Measurements from ENCODE around the gene NTHL1. TPM values are rescaled to one million over a fixed set of nuclear protein-coding genes. Genes with fewer than 3 reads are reported as not detected.

The NTHL1 gene
- total and polyA plus RNA-seq, 5 donors from 2014 or later: 15.0 to 52.7 (median 32.7) TPM

DNA sequence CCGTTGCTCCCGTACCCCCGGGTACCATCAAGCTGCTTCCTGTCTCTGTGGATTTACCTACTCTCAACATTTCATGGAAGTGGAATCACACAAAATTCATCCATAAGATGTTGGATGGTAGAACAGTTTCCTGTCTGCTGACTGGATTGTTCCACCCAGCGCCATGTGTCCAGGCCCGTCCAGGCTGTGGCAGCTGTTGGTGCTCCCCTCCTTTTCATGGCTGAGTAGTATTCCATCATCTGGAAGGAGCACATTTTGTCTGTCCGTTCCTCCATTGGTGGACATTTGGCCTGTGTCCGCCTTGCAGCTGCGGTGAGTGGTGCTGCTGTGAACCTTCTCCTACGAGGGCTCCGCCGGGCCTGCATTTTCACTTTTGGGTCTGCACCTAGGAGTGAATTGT is 18.5 kb upstream of the NTHL1 start:
- H3K9me3 Mint-ChIP-seq: no peaks in the 10 kb centered on the region
- H3K27ac Mint-ChIP-seq: no peak overlapping the region
- peaks cover 24% of the 10 kb centered on the region for H3K36me3 Mint-ChIP-seq
- H3K36me3 ChIP-seq (ENCODE audit: control insufficient read depth, insufficient read depth, low read length): peaks cover 34% of the 10 kb centered on the region
- ATAC-seq (ENCODE audit: low read depth in 2 of 2) (no peak), DNase-seq (no peak)
- no peaks in the 10 kb centered on the region for H3K27me3 ChIP-seq (ENCODE audit: control insufficient read depth, insufficient read depth, low read length)
- no peak overlapping the region for H3K4me3 Mint-ChIP-seq
- H3K4me1 Mint-ChIP-seq: no peaks in the 10 kb centered on the region
- H3K9me3 ChIP-seq (ENCODE audit: control insufficient read depth in 2 of 2, low read length in 2 of 2): no peaks in the 10 kb centered on the region
- H3K27ac ChIP-seq (ENCODE audit: insufficient read depth, low read length, poor library complexity, severe bottlenecking): no peak overlapping the region
- H3K4me1 ChIP-seq (ENCODE audit: control insufficient read depth, insufficient read depth, low read length, poor library complexity, severe bottlenecking): no peaks in the 10 kb centered on the region
- H3K27me3 Mint-ChIP-seq: no peaks in the 10 kb centered on the region
- H3K4me3 ChIP-seq (ENCODE audit: low read depth, low read length): no peak overlapping the region

- Histone ChIP-seq H3K4me3 (ENCODE audit: low read depth, low read length) (no peak overlapping the region), H3K27me3 (ENCODE audit: control insufficient read depth, insufficient read depth, low read length) (no peaks in the 10 kb centered on the region), H3K27ac (ENCODE audit: insufficient read depth, low read length, poor library complexity, severe bottlenecking) (no peak overlapping the region), H3K36me3 (ENCODE audit: control insufficient read depth, insufficient read depth, low read length) (peaks cover 32% of the 10 kb centered on the region), H3K4me1 (ENCODE audit: control insufficient read depth, insufficient read depth, low read length, poor library complexity, severe bottlenecking) (no peaks in the 10 kb centered on the region), H3K9me3 (ENCODE audit: control insufficient read depth in 2 of 2, low read length in 2 of 2) (no peaks in the 10 kb centered on the region)
- DNase-seq (no peak), ATAC-seq (ENCODE audit: low read depth in 2 of 2) (no peak)
- H3K4me3 Mint-ChIP-seq: no peak overlapping the region
- no peaks in the 10 kb centered on the region for H3K27me3 Mint-ChIP-seq
- H3K36me3 Mint-ChIP-seq: peaks cover 19% of the 10 kb centered on the region
- no peaks in the 10 kb centered on the region for H3K9me3 Mint-ChIP-seq
- no peaks in the 10 kb centered on the region for H3K4me1 Mint-ChIP-seq
- no peak overlapping the region for H3K27ac Mint-ChIP-seq
These were observed 16.8 kb upstream of the NTHL1 start for GRCh38 chr16:2064368-2064945.

DNA sequence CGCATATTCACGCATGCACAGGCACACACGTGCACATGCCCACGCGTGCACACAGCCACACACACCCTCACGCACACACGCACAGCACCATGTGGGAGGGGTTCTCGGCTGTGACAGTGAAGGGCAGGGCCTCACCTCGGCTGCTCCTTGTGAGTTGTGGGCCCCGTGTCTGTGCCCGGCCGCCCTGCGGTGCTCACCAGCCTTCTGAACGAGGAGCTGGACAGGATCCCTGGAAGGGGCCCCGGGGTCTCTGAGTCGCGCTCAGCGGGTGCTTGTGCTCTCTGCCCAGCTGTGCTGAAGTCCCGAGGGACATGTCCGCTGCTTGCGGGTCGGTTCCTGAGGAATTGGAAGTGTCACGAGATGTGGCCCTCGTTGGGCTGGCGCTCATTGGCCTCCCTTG is 16.2 kb upstream of the NTHL1 start:
- peaks cover 29% of the 10 kb centered on the region for H3K36me3 ChIP-seq (ENCODE audit: control insufficient read depth, insufficient read depth, low read length)
- Mint-ChIP-seq H3K9me3 (no peaks in the 10 kb centered on the region), H3K4me3 (no peak overlapping the region), H3K36me3 (peaks cover 19% of the 10 kb centered on the region), H3K4me1 (no peaks in the 10 kb centered on the region), H3K27me3 (no peaks in the 10 kb centered on the region), H3K27ac (no peak overlapping the region)
- ATAC-seq (ENCODE audit: low read depth in 2 of 2) (no peak), DNase-seq (no peak)
- H3K27me3 ChIP-seq (ENCODE audit: control insufficient read depth, insufficient read depth, low read length): no peaks in the 10 kb centered on the region
- H3K9me3 ChIP-seq (ENCODE audit: control insufficient read depth in 2 of 2, low read length in 2 of 2): no peaks in the 10 kb centered on the region
- H3K27ac ChIP-seq (ENCODE audit: insufficient read depth, low read length, poor library complexity, severe bottlenecking): no peak overlapping the region
- no peaks in the 10 kb centered on the region for H3K4me1 ChIP-seq (ENCODE audit: control insufficient read depth, insufficient read depth, low read length, poor library complexity, severe bottlenecking)
- H3K4me3 ChIP-seq (ENCODE audit: low read depth, low read length): no peak overlapping the region

GRCh38 chr16:2062801-2063200 is 15.2 kb upstream of the NTHL1 start:
- Histone ChIP-seq H3K4me3 (ENCODE audit: low read depth, low read length) (no peak overlapping the region), H3K27me3 (ENCODE audit: control insufficient read depth, insufficient read depth, low read length) (no peaks in the 10 kb centered on the region), H3K4me1 (ENCODE audit: control insufficient read depth, insufficient read depth, low read length, poor library complexity, severe bottlenecking) (no peaks in the 10 kb centered on the region), H3K27ac (ENCODE audit: insufficient read depth, low read length, poor library complexity, severe bottlenecking) (no peak overlapping the region), H3K9me3 (ENCODE audit: control insufficient read depth in 2 of 2, low read length in 2 of 2) (no peaks in the 10 kb centered on the region), H3K36me3 (ENCODE audit: control insufficient read depth, insufficient read depth, low read length) (peaks cover 21% of the 10 kb centered on the region)
- ATAC-seq (ENCODE audit: low read depth in 2 of 2) (no peak), DNase-seq (no peak)
- Mint-ChIP-seq H3K27me3 (no peaks in the 10 kb centered on the region), H3K27ac (no peak overlapping the region), H3K9me3 (no peaks in the 10 kb centered on the region), H3K4me1 (no peaks in the 10 kb centered on the region), H3K4me3 (no peak overlapping the region), H3K36me3 (peaks cover 18% of the 10 kb centered on the region)

GRCh38 chr16:2061526-2061925 is 13.9 kb upstream of the NTHL1 start:
- H3K36me3 Mint-ChIP-seq: peaks cover 16% of the 10 kb centered on the region
- H3K9me3 ChIP-seq (ENCODE audit: control insufficient read depth in 2 of 2, low read length in 2 of 2): no peaks in the 10 kb centered on the region
- H3K27ac Mint-ChIP-seq: no peak overlapping the region
- H3K4me3 Mint-ChIP-seq: no peak overlapping the region
- no peaks in the 10 kb centered on the region for H3K4me1 ChIP-seq (ENCODE audit: control insufficient read depth, insufficient read depth, low read length, poor library complexity, severe bottlenecking)
- H3K36me3 ChIP-seq (ENCODE audit: control insufficient read depth, insufficient read depth, low read length): peaks cover 22% of the 10 kb centered on the region
- no peaks in the 10 kb centered on the region for H3K9me3 Mint-ChIP-seq
- no peak overlapping the region for H3K27ac ChIP-seq (ENCODE audit: insufficient read depth, low read length, poor library complexity, severe bottlenecking)
- DNase-seq (no peak), ATAC-seq (ENCODE audit: low read depth in 2 of 2) (no peak)
- H3K4me1 Mint-ChIP-seq: no peaks in the 10 kb centered on the region
- H3K27me3 Mint-ChIP-seq: no peaks in the 10 kb centered on the region
- no peak overlapping the region for H3K4me3 ChIP-seq (ENCODE audit: low read depth, low read length)
- H3K27me3 ChIP-seq (ENCODE audit: control insufficient read depth, insufficient read depth, low read length): no peaks in the 10 kb centered on the region

DNA sequence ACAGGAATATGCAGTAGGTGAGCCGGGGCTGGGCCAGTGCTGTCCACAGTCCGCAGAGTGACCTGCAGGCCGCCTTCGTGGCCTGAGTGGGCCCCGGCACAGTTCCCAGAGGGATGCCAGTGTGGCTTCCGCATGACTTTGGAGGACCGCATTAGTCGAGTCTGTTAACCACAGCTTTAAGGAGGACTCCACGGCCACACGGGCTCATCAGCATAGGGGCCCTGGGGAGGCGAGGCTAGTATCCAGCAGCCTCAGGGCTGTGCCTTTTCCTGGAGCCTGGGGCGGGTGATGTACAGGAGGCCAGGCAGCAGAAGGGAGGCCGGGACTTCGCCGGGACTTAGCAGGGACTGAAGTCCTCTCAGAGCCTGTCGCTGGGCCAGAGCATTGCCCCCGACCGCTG is 13.4 kb upstream of the NTHL1 start:
- Histone ChIP-seq H3K27me3 (ENCODE audit: control insufficient read depth, insufficient read depth, low read length) (no peaks in the 10 kb centered on the region), H3K36me3 (ENCODE audit: control insufficient read depth, insufficient read depth, low read length) (peaks cover 20% of the 10 kb centered on the region), H3K4me1 (ENCODE audit: control insufficient read depth, insufficient read depth, low read length, poor library complexity, severe bottlenecking) (no peaks in the 10 kb centered on the region), H3K9me3 (ENCODE audit: control insufficient read depth in 2 of 2, low read length in 2 of 2) (no peaks in the 10 kb centered on the region), H3K27ac (ENCODE audit: insufficient read depth, low read length, poor library complexity, severe bottlenecking) (no peak overlapping the region), H3K4me3 (ENCODE audit: low read depth, low read length) (no peak overlapping the region)
- peaks cover 0 to 1% (median 0%) of the 10 kb centered on the region in 4 donors for H3K4me1 Mint-ChIP-seq
- ATAC-seq (ENCODE audit: low read depth in 2 of 2): no peak
- no peaks in the 10 kb centered on the region for H3K27me3 Mint-ChIP-seq
- H3K27ac Mint-ChIP-seq: no peak overlapping the region
- peaks cover 13% of the 10 kb centered on the region for H3K36me3 Mint-ChIP-seq
- no peak for DNase-seq
- no peak overlapping the region for H3K4me3 Mint-ChIP-seq
- no peaks in the 10 kb centered on the region for H3K9me3 Mint-ChIP-seq

- Histone ChIP-seq H3K27me3 (ENCODE audit: control insufficient read depth, insufficient read depth, low read length) (no peaks in the 10 kb centered on the region), H3K9me3 (ENCODE audit: control insufficient read depth in 2 of 2, low read length in 2 of 2) (no peaks in the 10 kb centered on the region), H3K4me3 (ENCODE audit: low read depth, low read length) (no peak overlapping the region), H3K36me3 (ENCODE audit: control insufficient read depth, insufficient read depth, low read length) (peaks cover 15% of the 10 kb centered on the region), H3K4me1 (ENCODE audit: control insufficient read depth, insufficient read depth, low read length, poor library complexity, severe bottlenecking) (no peaks in the 10 kb centered on the region), H3K27ac (ENCODE audit: insufficient read depth, low read length, poor library complexity, severe bottlenecking) (no peak overlapping the region)
- ATAC-seq (ENCODE audit: low read depth in 2 of 2) (no peak), DNase-seq (no peak)
- Mint-ChIP-seq H3K4me3 (no peak overlapping the region), H3K4me1 (peaks cover 0 to 4% (median 0%) of the 10 kb centered on the region in 4 donors), H3K27ac (no peak overlapping the region), H3K9me3 (no peaks in the 10 kb centered on the region), H3K27me3 (no peaks in the 10 kb centered on the region), H3K36me3 (peaks cover 12% of the 10 kb centered on the region)
These were observed 12.7 kb upstream of the NTHL1 start for GRCh38 chr16:2060346-2060745.

GRCh38 chr16:2058872-2059271 is 11.2 kb upstream of the NTHL1 start:
- Histone ChIP-seq H3K4me3 (ENCODE audit: low read depth, low read length) (no peak overlapping the region), H3K27ac (ENCODE audit: insufficient read depth, low read length, poor library complexity, severe bottlenecking) (no peak overlapping the region), H3K36me3 (ENCODE audit: control insufficient read depth, insufficient read depth, low read length) (peaks cover 21% of the 10 kb centered on the region), H3K4me1 (ENCODE audit: control insufficient read depth, insufficient read depth, low read length, poor library complexity, severe bottlenecking) (no peaks in the 10 kb centered on the region), H3K9me3 (ENCODE audit: control insufficient read depth in 2 of 2, low read length in 2 of 2) (no peaks in the 10 kb centered on the region), H3K27me3 (ENCODE audit: control insufficient read depth, insufficient read depth, low read length) (no peaks in the 10 kb centered on the region)
- Mint-ChIP-seq H3K4me3 (no peak overlapping the region), H3K9me3 (no peaks in the 10 kb centered on the region), H3K4me1 (peaks cover 0 to 4% (median 0%) of the 10 kb centered on the region in 4 donors), H3K36me3 (peaks cover 12% of the 10 kb centered on the region), H3K27ac (no peak overlapping the region), H3K27me3 (no peaks in the 10 kb centered on the region)
- no peak for DNase-seq
- ATAC-seq (ENCODE audit: low read depth in 2 of 2): no peak
